HG02840 (cell line): Measurements from ENCODE around the gene VOPP1.

Source experiments
- ATAC-seq: cut with Tn5 transposase; IDR thresholded peaks from one replicate; pipeline ENCODE4 v1.9.1; 2021; ENCODE audit warnings: mild to moderate bottlenecking, moderate library complexity, moderate number of reproducible peaks; ENCODE audit not compliant: unreplicated experiment, low FRiP score

The VOPP1 gene

GRCh38 chr7:55497521-55497920 is 74.8 kb downstream of the VOPP1 start:
- no peak for ATAC-seq

- ATAC-seq: no peak
These were observed 75.4 kb downstream of the VOPP1 start for GRCh38 chr7:55496906-55497305.

DNA sequence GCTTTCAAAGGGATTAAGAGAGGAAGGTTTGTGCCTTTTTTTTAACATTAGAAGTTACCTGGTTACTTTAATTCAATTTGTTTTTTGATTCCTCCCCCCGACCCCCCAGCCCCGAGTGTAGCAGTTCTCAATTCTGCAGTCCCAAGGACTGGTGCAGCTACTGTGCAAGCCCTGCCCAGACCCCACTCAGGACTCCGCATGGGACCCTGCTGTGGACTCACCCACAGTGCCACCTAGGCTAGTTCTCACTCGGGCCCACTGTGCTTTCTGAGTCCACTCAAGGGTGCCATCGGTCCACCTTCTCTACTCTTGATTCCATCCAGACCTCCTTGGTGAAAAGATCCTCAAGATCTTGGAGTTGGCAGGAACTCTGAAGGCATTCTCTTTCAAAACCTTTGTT is 77.4 kb downstream of the VOPP1 start:
- no peak for ATAC-seq

DNA sequence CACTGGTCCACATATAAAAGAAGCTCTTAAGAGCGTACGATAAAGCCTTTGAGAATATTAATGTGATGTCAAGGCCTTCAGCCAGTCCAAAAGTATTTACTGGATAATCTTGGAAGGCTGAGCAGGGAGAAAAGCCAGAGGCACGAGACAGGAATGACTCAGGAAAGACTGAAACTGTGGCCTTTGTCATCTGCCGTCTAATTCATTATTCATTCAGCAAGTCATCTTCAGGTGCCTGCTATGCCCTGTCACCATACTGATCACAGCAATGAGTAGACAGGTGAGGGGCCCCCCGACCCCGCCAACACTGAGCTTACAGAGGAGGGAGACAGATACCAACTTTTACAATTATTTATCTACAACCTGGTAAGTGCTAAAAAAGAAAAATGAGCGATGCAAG is 78.9 kb downstream of the VOPP1 start:
- no peak for ATAC-seq

DNA sequence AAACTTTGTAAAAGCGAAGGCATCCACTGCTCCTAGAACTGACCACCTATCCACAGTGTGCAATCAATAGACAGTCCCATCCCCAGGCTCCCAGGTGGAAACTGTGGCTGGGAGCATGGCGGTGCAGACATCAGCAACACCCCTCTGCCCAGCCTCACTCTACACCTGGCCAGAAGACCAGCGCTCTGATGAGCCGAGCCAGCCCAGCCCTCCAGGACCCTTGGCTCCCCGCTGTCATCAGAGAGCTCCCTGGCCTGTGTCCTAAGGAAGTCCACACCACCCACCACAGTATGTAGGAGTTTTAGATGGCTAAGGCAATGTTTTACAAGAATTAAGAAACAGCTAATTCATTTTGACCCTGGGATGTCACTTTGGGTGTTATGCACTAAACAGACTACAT is 81.0 kb downstream of the VOPP1 start:
- ATAC-seq: no peak

DNA sequence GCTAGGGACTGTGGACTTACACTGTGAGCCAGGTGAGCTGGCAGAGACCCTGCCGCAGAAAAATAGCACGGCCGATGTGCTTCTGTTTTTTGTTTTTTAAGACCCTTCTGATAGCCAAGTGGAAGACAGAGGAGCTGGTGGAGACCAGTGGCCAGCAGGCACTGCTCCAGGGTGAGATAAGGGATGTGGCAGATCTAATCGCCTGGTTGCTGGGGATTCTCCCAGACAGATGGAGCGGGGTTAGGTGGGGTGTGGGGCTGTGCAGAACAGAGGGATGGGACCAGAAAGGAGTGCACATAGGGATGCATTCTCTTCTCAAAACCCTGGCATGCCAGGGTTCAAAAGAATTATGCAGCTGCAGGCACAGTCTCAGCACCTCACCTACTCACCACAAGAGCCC is 82.2 kb downstream of the VOPP1 start:
- ATAC-seq: no peak

GRCh38 chr7:55489552-55489951 is 82.8 kb downstream of the VOPP1 start:
- ATAC-seq: no peak

DNA sequence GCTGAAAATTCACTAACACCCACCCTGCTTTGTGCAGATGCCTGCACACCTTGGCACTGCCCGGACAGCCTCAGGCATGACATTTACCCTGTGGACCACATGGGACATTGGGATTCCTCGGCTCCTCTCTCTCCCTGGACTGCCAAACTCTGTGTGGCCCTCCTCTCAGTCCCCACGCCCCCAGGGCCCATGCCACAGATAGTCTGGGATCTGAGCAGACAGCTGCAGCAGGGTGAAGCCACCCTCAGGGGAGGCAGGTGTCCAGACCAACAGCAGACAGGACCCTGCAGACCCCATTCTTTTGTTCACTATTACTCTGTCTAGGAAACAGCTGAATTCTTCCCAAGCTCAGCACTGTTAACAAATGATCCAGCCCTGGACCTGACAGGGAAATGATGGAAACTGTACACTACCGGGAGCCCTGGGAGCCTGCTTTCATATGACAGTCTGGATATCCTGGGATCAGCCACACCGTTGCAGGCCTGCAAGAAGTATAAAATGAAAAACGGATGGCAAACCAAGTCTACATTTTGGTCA is 83.4 kb downstream of the VOPP1 start:
- no peak for ATAC-seq

- ATAC-seq: no peak
These were observed 84.1 kb downstream of the VOPP1 start for GRCh38 chr7:55488216-55488615.

GRCh38 chr7:55486991-55487390 is 85.3 kb downstream of the VOPP1 start:
- no peak for ATAC-seq

DNA sequence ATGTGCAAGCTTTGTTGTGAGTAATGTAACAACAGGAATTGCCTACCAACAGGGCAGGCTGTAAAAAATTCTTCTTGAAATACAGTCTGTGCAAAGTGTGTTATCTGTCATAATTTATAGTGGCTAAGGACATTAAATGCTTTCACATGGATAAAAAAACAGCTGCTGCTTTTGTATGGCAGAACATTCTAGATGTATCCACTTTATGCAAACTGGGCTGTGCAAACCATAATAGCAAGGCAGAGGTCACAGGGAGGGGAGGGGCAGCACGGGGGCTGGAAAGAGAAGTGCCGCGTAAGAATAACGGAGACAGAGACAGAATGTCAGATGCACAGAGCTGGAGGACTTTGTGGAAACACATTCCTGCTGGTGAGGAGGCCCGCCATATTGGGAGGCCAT is 86.1 kb downstream of the VOPP1 start:
- ATAC-seq: no peak

GRCh38 chr7:55485501-55486191 is 86.7 kb downstream of the VOPP1 start:
- ATAC-seq: no peak

- no peak for ATAC-seq
These were observed 87.5 kb downstream of the VOPP1 start for GRCh38 chr7:55484834-55485233.

GRCh38 chr7:55484241-55484640 is 88.1 kb downstream of the VOPP1 start:
- no peak for ATAC-seq

- no peak for ATAC-seq
These were observed 89.3 kb downstream of the VOPP1 start for GRCh38 chr7:55483046-55483445.

DNA sequence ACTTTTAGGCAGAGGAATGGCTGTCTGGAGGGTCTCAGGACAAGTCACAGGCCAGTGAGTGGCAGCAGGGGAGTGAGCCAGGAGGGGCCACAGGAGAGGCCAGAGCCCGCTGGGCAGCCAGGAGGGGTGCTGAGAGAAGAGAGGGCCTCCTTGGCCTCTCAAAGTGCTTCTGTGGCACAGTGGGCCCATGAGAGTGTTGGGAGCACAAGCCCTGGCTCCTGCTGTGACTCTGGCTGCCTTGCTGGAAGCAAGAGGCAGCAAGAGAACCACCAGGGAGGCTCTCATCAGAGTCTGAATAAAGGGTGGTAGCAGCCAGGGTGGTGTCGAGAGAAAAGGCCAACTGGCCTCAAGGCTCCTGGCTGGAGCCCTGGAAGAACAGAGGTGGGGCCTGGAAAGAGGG is 91.1 kb downstream of the VOPP1 start:
- no peak for ATAC-seq

DNA sequence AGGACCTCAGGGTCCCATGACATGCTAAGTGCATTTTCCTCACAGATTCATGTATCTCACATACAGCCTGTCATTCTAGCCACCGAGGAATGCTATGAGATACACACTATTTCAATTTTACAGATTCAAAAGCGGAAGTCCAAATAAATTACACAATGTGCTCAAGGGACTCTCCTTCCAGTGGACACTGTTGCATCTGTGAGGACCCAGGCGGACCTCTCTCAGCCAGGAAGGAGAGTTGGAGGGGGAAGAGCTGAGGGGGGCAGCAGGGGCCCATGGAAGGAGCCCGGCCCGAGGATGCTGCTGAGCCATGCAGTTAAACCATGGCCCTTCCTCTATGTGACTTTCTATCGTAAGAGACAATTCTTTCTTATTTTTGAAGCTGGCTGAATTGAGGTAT is 93.6 kb downstream of the VOPP1 start:
- ATAC-seq: no peak

DNA sequence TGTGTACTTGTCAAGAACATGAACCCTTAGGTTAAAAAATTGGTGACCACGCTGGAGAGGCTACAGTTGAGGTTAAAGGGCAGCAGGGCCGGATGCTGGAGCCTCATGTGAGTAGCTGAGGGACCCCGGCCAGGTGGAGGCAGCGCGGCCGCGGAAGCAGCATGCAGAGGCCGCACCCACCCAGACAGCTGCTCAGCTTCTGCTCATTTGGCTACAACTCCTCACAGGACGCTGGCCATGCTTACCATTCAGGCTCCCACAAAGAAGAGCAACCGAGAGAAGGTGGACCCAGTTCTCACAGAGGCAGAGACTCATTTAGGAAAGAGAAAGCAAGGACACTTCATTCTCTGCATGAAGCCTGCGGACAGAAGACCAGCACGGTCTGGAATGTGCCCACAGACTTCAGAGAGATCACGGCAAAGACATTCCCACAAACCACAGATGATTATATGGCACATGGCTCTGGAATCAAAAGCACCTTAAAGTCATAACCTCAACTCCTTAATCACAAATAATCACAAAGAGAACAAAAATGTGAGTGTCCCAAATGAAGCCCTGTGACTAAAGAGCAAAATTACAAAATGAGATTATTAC is 94.4 kb downstream of the VOPP1 start:
- ATAC-seq: no peak

DNA sequence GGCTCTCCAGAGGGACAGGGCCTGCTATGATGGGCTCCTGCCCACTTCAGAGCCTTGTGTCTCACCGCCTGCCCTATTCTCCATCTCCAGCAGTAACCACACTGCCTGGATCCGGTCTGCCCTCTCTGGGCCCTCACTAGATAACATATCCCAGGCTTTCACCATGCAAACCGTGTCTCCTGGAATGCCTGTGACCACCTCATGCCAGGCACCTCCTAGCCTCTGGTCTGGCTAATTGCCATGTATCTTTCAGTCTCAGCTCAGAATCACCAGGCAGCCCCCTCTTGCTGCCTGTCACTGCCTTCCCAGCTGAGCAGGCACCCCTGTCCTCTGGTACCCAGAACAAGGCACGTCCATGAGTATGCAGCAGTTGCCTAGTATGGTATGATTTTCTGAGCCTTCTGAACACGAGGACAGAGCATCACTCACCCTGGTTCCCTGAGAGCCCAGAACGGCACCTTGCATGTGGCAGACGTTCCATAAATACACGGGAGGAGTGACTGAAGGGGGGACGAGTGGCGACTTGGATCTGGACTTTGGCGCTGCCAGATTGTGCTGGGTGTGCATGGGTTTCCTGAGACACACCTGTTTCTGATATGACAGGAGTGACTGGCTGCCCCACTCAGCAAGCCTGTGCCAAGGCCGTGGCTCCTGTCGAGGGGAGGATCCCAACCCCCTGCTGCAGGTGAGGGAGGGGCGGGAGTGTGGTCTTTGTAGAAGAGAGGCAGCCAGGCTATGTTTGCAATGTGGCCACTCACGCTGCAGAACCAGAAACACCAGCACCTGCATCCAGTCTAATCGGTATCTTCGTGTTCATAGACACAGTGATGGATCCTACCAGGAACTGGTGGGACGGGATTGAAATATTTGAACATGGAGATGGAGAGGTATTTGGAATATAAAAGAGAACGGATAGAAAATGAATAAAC is 95.2 kb downstream of the VOPP1 start:
- no peak for ATAC-seq

GRCh38 chr7:55475855-55476803 is 96.2 kb downstream of the VOPP1 start:
- no peak for ATAC-seq
